ENCODE results near the gene IL17RB.

DNA sequence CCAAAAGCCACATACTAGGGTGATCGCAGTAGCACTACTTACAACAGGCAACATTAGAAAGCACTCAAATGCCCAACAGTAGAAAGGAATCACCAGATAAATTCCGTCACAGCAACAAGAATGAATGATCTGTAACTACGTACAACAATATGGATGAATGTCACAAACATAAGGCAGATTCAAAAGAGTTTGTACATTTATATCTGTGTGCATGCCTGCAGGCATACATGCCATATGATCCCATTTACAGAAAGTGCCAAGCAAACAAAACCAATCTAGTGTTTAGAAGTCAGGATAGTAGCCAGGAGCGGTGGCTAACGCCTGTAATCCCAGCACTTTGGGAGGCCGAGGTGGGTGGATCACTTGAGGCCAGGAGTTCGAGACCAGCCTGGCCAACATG is 3.5 kb downstream of the IL17RB start:
- TF ChIP-seq, protein P1, sequence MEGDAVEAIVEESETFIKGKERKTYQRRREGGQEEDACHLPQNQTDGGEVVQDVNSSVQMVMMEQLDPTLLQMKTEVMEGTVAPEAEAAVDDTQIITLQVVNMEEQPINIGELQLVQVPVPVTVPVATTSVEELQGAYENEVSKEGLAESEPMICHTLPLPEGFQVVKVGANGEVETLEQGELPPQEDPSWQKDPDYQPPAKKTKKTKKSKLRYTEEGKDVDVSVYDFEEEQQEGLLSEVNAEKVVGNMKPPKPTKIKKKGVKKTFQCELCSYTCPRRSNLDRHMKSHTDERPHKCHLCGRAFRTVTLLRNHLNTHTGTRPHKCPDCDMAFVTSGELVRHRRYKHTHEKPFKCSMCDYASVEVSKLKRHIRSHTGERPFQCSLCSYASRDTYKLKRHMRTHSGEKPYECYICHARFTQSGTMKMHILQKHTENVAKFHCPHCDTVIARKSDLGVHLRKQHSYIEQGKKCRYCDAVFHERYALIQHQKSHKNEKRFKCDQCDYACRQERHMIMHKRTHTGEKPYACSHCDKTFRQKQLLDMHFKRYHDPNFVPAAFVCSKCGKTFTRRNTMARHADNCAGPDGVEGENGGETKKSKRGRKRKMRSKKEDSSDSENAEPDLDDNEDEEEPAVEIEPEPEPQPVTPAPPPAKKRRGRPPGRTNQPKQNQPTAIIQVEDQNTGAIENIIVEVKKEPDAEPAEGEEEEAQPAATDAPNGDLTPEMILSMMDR (conservative IDR thresholded peaks at IDR 0.05; ENCODE audit: low read depth, low read length): no peak
- no peak for TF ChIP-seq EZH2 (IDR thresholded peaks at IDR 0.05; ENCODE audit: borderline replicate concordance, low read depth, low read length, poor library complexity, severe bottlenecking)
